ENCODE results near the gene DDX39B.
"Not testable (repeated sequence)": the region's sequence is repeated elsewhere in the genome, so short reads cannot be mapped to it uniquely, and the experiment has no call there.

The DDX39B gene

DNA sequence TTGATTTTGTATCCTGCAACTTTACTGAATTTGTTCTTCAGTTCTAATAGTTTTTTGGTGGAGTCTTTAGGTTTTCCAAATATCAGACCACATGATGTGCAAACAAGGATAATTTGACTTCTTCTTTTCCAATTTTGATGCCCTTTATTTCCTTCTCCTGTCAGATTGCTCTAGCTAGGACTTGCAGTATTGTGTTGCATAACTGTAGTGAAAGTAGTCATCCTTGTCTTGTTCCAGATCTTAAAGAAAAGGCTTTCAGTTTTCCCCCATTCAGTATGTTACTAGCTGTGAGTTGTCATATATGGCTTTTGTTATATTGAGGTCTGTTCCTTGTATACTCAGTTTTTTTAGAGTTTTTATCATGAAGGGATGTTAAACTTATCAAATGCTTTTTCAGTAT is 39.2 kb downstream of the DDX39B start:
- DNase-seq (ENCODE audit: extremely low read depth, insufficient read length) = no peak
- TF ChIP-seq, protein P1, sequence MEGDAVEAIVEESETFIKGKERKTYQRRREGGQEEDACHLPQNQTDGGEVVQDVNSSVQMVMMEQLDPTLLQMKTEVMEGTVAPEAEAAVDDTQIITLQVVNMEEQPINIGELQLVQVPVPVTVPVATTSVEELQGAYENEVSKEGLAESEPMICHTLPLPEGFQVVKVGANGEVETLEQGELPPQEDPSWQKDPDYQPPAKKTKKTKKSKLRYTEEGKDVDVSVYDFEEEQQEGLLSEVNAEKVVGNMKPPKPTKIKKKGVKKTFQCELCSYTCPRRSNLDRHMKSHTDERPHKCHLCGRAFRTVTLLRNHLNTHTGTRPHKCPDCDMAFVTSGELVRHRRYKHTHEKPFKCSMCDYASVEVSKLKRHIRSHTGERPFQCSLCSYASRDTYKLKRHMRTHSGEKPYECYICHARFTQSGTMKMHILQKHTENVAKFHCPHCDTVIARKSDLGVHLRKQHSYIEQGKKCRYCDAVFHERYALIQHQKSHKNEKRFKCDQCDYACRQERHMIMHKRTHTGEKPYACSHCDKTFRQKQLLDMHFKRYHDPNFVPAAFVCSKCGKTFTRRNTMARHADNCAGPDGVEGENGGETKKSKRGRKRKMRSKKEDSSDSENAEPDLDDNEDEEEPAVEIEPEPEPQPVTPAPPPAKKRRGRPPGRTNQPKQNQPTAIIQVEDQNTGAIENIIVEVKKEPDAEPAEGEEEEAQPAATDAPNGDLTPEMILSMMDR (IDR thresholded peaks at IDR 0.05; ENCODE audit: insufficient read depth, low read length, poor library complexity, severe bottlenecking) = no peak
- no peak overlapping the region for H3K4me3 ChIP-seq (replicated peaks; ENCODE audit: low read depth, low read length)
- peaks cover 15% of the 10 kb centered on the region for H3K36me3 ChIP-seq (ENCODE audit: control insufficient read depth, insufficient read depth, low read length)
- H3K27me3 ChIP-seq (replicated peaks; ENCODE audit: control insufficient read depth, insufficient read depth, low read length) = no peaks in the 10 kb centered on the region

DNA sequence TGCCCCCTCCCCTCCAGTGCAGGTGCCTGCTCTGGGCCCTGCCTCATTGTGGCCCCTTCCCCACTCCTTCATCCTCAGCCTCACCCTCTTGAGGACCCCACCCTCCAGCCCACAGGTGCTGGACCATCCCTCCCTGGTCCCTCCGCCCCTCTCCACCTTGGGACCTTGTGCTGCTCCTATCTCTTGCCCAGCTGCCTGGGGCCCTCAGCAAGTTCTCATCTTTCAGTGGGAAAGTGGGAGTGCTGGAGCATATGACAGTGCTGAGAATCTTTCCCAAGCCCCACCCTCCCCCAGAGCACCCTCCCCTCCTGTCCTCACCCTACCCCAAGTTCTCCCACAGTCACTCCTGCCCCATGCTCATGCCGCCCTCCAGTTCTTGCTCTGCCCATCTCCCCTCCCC is 42.2 kb downstream of the DDX39B start:
- not testable (repeated sequence) for H3K27me3 ChIP-seq (replicated peaks; ENCODE audit: control insufficient read depth, insufficient read depth, low read length); H3K4me3 ChIP-seq (replicated peaks; ENCODE audit: low read depth, low read length); H3K36me3 ChIP-seq (ENCODE audit: control insufficient read depth, insufficient read depth, low read length); DNase-seq (ENCODE audit: extremely low read depth, insufficient read length)

DNA sequence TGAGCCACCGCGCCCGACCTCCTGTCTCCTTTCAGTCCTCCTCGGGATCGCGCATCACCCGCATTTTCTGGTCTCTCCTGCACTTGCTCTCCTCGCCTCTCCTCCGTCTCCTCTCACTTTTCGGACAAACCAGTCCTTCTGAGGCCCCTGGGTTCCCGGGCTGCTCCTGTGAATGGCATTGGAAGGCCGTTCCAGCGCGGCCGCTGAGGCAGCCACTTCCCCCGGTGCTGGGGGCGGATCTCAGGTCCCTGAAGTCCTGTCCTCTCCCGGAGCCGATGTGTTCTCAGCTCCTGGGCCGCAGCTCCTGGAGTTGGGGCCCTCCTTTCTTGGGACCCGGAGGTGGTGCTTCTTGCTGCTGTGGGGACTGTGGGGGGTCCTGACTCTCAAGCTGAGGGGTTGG is 43.1 kb downstream of the DDX39B start:
- TF ChIP-seq, protein P1 (IDR thresholded peaks at IDR 0.05; ENCODE audit: insufficient read depth, low read length, poor library complexity, severe bottlenecking) = no peak
- no peak for DNase-seq (ENCODE audit: extremely low read depth, insufficient read length)
- Histone ChIP-seq H3K36me3 (ENCODE audit: control insufficient read depth, insufficient read depth, low read length) (no peaks in the 10 kb centered on the region), H3K27me3 (replicated peaks; ENCODE audit: control insufficient read depth, insufficient read depth, low read length) (no peaks in the 10 kb centered on the region), H3K4me3 (replicated peaks; ENCODE audit: low read depth, low read length) (peak overlapping the region; percentile 48)

DNA sequence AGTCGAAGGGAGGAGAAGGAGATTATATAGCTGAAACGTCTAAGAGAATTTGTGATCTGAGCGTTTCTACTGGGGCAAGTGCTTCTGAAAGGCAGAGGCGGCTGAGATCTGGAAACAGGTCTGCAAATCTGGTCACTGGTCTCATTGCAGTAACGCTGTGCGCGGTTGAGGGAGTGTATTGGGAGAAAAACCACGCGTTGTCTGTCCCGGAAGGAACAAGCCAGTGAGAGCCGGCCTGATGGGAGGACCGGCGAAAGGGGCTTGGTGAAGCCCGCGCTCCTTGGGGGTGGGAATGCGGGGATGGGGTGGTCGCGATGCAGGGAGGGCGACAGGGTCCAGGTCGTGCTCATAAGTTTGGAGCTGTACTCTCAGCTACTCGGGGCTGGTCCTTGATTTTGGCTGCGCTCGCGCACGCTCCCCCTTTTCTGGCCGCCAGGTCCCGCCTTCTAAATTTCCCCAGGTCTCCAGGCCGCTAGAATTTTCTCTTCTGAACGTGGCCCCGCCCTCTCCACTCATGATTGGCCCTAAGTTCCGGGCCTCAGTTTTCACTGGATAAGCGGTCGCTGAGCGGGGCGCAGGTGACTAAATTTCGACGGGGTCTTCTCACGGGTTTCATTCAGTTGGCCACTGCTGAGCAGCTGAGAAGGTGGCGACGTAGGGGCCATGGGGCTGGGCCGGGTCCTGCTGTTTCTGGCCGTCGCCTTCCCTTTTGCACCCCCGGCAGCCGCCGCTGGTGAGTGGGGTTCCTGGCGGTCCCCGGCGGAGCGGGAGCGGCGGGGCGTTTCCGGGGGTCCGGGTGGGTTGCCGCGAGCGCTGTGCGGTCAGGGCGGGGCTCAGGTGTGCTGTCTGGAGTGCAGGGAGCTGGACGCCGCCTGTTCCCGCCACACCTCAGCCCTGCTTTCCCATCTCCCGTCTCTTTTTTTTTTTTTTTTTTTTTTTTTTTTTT is 44.0 kb downstream of the DDX39B start, which contains the start of gene MICB:
MICB (plus strand) TSS at position 615 of the 946 bp plus-strand sequence; CDS start at position 664, 49 bp downstream.
- Histone ChIP-seq H3K36me3 (ENCODE audit: control insufficient read depth, insufficient read depth, low read length) (no peaks in the 10 kb centered on the region), H3K27me3 (replicated peaks; ENCODE audit: control insufficient read depth, insufficient read depth, low read length) (no peaks in the 10 kb centered on the region), H3K4me3 (replicated peaks; ENCODE audit: low read depth, low read length) (peak within 1 kb of the TSS; percentile 79)
- peak; percentile 84 for DNase-seq (ENCODE audit: extremely low read depth, insufficient read length)
- TF ChIP-seq, protein P1 (IDR thresholded peaks at IDR 0.05; ENCODE audit: insufficient read depth, low read length, poor library complexity, severe bottlenecking) = no peak

DNA sequence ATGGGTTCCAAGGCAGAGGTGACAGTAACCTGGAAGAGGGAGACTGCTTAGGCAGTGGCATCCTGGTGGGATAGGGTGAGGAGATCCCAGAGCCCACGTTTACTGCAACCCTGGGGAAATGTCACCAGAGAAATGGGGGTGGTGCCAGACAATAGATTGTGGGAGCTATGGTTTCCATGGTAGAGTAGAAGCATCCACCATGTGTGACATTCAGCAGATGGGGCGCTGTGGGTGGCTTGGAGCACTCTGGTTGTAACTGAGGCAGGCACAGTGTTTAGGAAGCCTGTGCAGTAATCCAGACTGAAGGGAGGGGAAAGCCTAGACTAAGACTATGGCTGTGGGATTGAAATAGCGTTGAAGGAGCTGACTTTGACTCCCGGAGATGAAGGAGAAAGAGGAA is 45.0 kb downstream of the DDX39B start:
- H3K4me3 ChIP-seq (replicated peaks; ENCODE audit: low read depth, low read length) = peak overlapping the region; percentile 79
- not testable (repeated sequence) for DNase-seq (ENCODE audit: extremely low read depth, insufficient read length); H3K36me3 ChIP-seq (ENCODE audit: control insufficient read depth, insufficient read depth, low read length); H3K27me3 ChIP-seq (replicated peaks; ENCODE audit: control insufficient read depth, insufficient read depth, low read length)

DNA sequence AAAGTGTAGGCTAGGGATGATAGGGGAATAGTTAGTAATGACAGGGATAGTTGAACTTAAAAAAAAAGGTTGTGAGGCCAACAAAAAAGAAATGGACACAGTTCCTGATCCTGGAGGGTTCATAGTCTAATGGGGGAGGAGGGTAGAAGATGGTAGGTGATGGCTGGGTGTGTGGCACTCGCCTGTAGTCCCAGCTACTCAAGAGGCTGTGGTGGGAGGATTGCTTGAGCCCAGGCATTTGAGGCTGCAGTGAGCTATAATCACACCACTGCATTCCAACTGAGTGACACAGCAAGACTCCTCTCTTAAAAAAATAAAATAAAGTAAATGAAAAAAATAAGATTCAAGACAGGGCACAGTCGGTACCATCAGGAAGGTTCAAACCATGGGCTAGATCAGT is 46.2 kb downstream of the DDX39B start:
- TF ChIP-seq, protein P1 (IDR thresholded peaks at IDR 0.05; ENCODE audit: insufficient read depth, low read length, poor library complexity, severe bottlenecking) = no peak
- DNase-seq (ENCODE audit: extremely low read depth, insufficient read length) = no peak
- Histone ChIP-seq H3K36me3 (ENCODE audit: control insufficient read depth, insufficient read depth, low read length) (no peaks in the 10 kb centered on the region), H3K27me3 (replicated peaks; ENCODE audit: control insufficient read depth, insufficient read depth, low read length) (no peaks in the 10 kb centered on the region), H3K4me3 (replicated peaks; ENCODE audit: low read depth, low read length) (peak overlapping the region; percentile 85)
